SK-N-MC (cell line): ENCODE data around the gene GNG11.

Experiments
- EZH2 ChIP-seq: fragments of 200-600 bp; sonication (generic); IDR thresholded peaks from one replicate; pipeline ENCODE4 v1.6.1; 2017; ENCODE audit warnings: antibody characterized with exemption
- POLR2AphosphoS5 ChIP-seq: IDR thresholded peaks from 2 replicates; pipeline ENCODE4 v1.6.1; 2012; ENCODE audit warnings: mild to moderate bottlenecking, low read depth, low read length, borderline replicate concordance

- TF ChIP-seq EZH2 (no peak), POLR2AphosphoS5 (no peak)
Observed at GRCh38 chr7:93968911-93969620, 47.5 kb downstream of the GNG11 start.
